Trophoblast cell (in vitro differentiated cells and primary cell): Measurements from ENCODE around the gene ORMDL2.

Experiments
- DNase-seq, 2 donors: peaks; one replicate each; pipeline ENCODE4 v3.0.0-alpha.2; 2016
- H2AFZ ChIP-seq: 2 replicates; pipeline ENCODE4 v1.6.1; 2013; ENCODE audit warnings: low read length, moderate library complexity, mild to moderate bottlenecking; ENCODE audit not compliant: insufficient read depth, poor library complexity
- H2AK5ac ChIP-seq: 2 replicates; pipeline ENCODE4 v1.6.1; 2013; ENCODE audit warnings: mild to moderate bottlenecking, low read length
- H2BK120ac ChIP-seq: 2 replicates; pipeline ENCODE4 v1.6.1; 2013; ENCODE audit warnings: low read length, mild to moderate bottlenecking, moderate library complexity; ENCODE audit not compliant: insufficient read depth, poor library complexity
- H2BK12ac ChIP-seq: 2 replicates; pipeline ENCODE4 v1.6.1; 2013; ENCODE audit warnings: mild to moderate bottlenecking, low read length, moderate library complexity
- H2BK5ac ChIP-seq: 2 replicates; pipeline ENCODE4 v1.6.1; 2013; ENCODE audit warnings: low read length, low read depth, moderate library complexity, mild to moderate bottlenecking; ENCODE audit not compliant: poor library complexity
- H3K14ac ChIP-seq: 2 replicates; pipeline ENCODE4 v1.6.1; 2013; ENCODE audit warnings: mild to moderate bottlenecking, low read length
- H3K18ac ChIP-seq: 2 replicates; pipeline ENCODE4 v1.6.1; 2013; ENCODE audit warnings: mild to moderate bottlenecking, low read length
- H3K23ac ChIP-seq: 2 replicates; pipeline ENCODE4 v1.6.1; 2013; ENCODE audit warnings: low read length
- H3K27ac ChIP-seq: 2 replicates; pipeline ENCODE4 v1.5.1; 2013; ENCODE audit warnings: low read depth, mild to moderate bottlenecking, inconsistent platforms, low read length, moderate library complexity
- H3K27me3 ChIP-seq: 2 replicates; pipeline ENCODE4 v1.6.1; 2013; ENCODE audit warnings: inconsistent platforms, mild to moderate bottlenecking, low read length, moderate library complexity; ENCODE audit not compliant: insufficient read depth
- H3K36me3 ChIP-seq, 2 experiments: 1 replicate in 1 of 2; 2 replicates in 1 of 2; pipeline ENCODE4 v1.6.1; 2013; ENCODE audit warnings: low read length in 2 of 2, mild to moderate bottlenecking in 2 of 2, moderate library complexity in 1 of 2; ENCODE audit not compliant: insufficient read depth in 2 of 2, control insufficient read depth in 1 of 2
- H3K4ac ChIP-seq: 2 replicates; pipeline ENCODE4 v1.6.1; 2013; ENCODE audit warnings: low read depth, mild to moderate bottlenecking, low read length, moderate library complexity
- H3K4me1 ChIP-seq, 2 experiments: 1 replicate in 1 of 2; 2 replicates in 1 of 2; pipeline ENCODE4 v1.6.1; 2013; ENCODE audit warnings: low read length in 2 of 2, mild to moderate bottlenecking in 2 of 2, moderate library complexity in 1 of 2; ENCODE audit not compliant: insufficient read depth in 2 of 2, control insufficient read depth in 1 of 2
- H3K4me2 ChIP-seq: 2 replicates; pipeline ENCODE4 v1.6.1; 2013; ENCODE audit warnings: inconsistent platforms, mild to moderate bottlenecking, low read length, moderate library complexity
- H3K4me3 ChIP-seq: 2 replicates; pipeline ENCODE4 v1.5.1; 2013; ENCODE audit warnings: mild to moderate bottlenecking, low read depth, low read length, inconsistent platforms
- H3K79me1 ChIP-seq: one replicate; pipeline ENCODE4 v1.6.1; 2013; ENCODE audit warnings: low read length
- H3K79me2 ChIP-seq: 2 replicates; pipeline ENCODE4 v1.6.1; 2013; ENCODE audit warnings: low read length, mild to moderate bottlenecking; ENCODE audit not compliant: control insufficient read depth, insufficient read depth, poor library complexity
- H3K9ac ChIP-seq: 2 replicates; pipeline ENCODE4 v1.6.1; 2013; ENCODE audit warnings: mild to moderate bottlenecking, low read length
- H3K9me3 ChIP-seq: 2 replicates; pipeline ENCODE4 v1.6.1; 2013; ENCODE audit warnings: low read depth, mild to moderate bottlenecking, control low read depth, inconsistent platforms, low read length; ENCODE audit not compliant: insufficient read depth
- H4K12ac ChIP-seq: 2 replicates; pipeline ENCODE4 v1.6.1; 2013; ENCODE audit warnings: low read depth, mild to moderate bottlenecking, low read length, moderate library complexity
- H4K8ac ChIP-seq: 2 replicates; pipeline ENCODE4 v1.6.1; 2013; ENCODE audit warnings: low read depth, mild to moderate bottlenecking, low read length, moderate library complexity
- H4K91ac ChIP-seq: one replicate; pipeline ENCODE4 v1.6.1; 2013; ENCODE audit warnings: low read depth, mild to moderate bottlenecking, low read length, moderate library complexity
- WGBS: extraction: QIAGEN DNeasy Blood & Tissue Kit; methylation state at CpG from one replicate; pipeline ENCODE4 v1.1.7; 2013; ENCODE audit warnings: missing lambda C conversion rate; ENCODE audit not compliant: insufficient read length, insufficient coverage; ENCODE audit errors: extremely low coverage; 5-methylcytosine and 5-hydroxymethylcytosine counted together

The ORMDL2 gene

DNA sequence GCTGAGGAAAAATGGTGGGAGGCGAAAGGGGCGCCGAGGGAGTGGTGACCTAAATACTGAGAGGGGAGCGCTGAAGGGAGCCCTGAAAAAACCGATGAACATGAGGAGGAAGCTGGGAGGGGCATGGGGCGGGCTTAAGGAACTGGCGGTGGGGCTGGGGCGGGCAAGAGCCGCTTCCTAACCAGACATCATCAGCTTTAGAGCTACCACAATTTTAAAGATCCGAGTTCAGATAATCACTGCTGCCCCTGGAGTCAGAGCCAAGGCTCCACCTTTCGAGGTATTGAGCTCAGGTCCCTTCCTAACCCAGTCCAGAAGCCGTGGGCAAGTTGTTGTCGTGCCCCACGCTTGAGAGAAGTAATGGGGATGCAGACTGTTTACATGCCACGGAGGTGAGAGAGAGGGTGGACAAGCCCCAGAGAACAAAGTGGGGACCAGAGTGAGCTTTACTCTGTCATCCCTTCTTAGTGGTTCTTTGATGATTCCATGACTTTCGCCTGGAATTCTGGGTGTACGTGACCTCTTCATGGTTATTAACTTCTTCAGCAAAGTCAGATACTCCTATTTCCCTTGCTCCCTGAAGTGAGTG is 393 bp downstream of the ORMDL2 start:
- Histone ChIP-seq H3K4me2 (peak overlapping the region; percentile 91), H2AK5ac (no peak overlapping the region), H3K9me3 (no peaks in the 10 kb centered on the region), H3K27me3 (no peaks in the 10 kb centered on the region), H3K79me2 (peaks cover 21% of the 10 kb centered on the region), H3K9ac (peak overlapping the region; percentile 89), H3K4me3 (peak overlapping the region; percentile 84), H3K4me1 (peaks cover 2 to 4% of the 10 kb centered on the region in 2 experiments), H3K79me1 (peaks cover 6% of the 10 kb centered on the region), H2BK5ac (peak overlapping the region; percentile 47), H3K36me3 (peaks cover 23 to 39% of the 10 kb centered on the region in 2 experiments), H3K27ac (peak overlapping the region; percentile 58), H3K18ac (peak overlapping the region; percentile 31), H2BK12ac (no peak overlapping the region), H3K23ac (no peak overlapping the region), H2AFZ (peak overlapping the region; percentile 61), H4K12ac (peak overlapping the region; percentile 20), H3K4ac (peak overlapping the region; percentile 9), H3K14ac (peak overlapping the region; percentile 67), H4K91ac (peak overlapping the region; percentile 80), H2BK120ac (no peak overlapping the region), H4K8ac (peak overlapping the region; percentile 78)
- no CpG with 5 or more reads among the region's 17 CpGs for WGBS
- DNase-seq, result no peak

- H4K8ac ChIP-seq, result no peak overlapping the region
- H3K9me3 ChIP-seq, result no peaks in the 10 kb centered on the region
- peak overlapping the region; percentile 91 for H3K4me2 ChIP-seq
- peaks cover 6% of the 10 kb centered on the region for H3K79me1 ChIP-seq
- DNase-seq, result no peak
- no peak overlapping the region for H2AK5ac ChIP-seq
- H4K12ac ChIP-seq, result peak overlapping the region; percentile 46
- no peak overlapping the region for H2BK12ac ChIP-seq
- no peak overlapping the region for H2BK120ac ChIP-seq
- no peak overlapping the region for H3K9ac ChIP-seq
- H2BK5ac ChIP-seq, result no peak overlapping the region
- no peak overlapping the region for H4K91ac ChIP-seq
- H3K14ac ChIP-seq, result no peak overlapping the region
- no peak overlapping the region for H3K27ac ChIP-seq
- H3K18ac ChIP-seq, result no peak overlapping the region
- peaks cover 2 to 4% of the 10 kb centered on the region in 2 experiments for H3K4me1 ChIP-seq
- H3K27me3 ChIP-seq, result no peaks in the 10 kb centered on the region
- H3K4ac ChIP-seq, result peak overlapping the region; percentile 33
- H3K4me3 ChIP-seq, result no peak overlapping the region
- no peak overlapping the region for H3K23ac ChIP-seq
- H3K79me2 ChIP-seq, result peaks cover 21% of the 10 kb centered on the region
- WGBS, result no CpG with 5 or more reads among the region's 6 CpGs
- H2AFZ ChIP-seq, result no peak overlapping the region
- H3K36me3 ChIP-seq, result peaks cover 23 to 37% of the 10 kb centered on the region in 2 experiments
These were observed 1.0 kb downstream of the ORMDL2 start for GRCh38 chr12:55818886-55819285.

GRCh38 chr12:55820679-55821078 is 2.8 kb downstream of the ORMDL2 start:
- H3K79me2 ChIP-seq, result peaks cover 12% of the 10 kb centered on the region
- no peak overlapping the region for H3K4me3 ChIP-seq
- peak in 1 of 2 donors; percentile 49 for DNase-seq
- H3K27ac ChIP-seq, result no peak overlapping the region
- H4K8ac ChIP-seq, result no peak overlapping the region
- H3K4me1 ChIP-seq, result peaks cover 2 to 3% of the 10 kb centered on the region in 2 experiments
- H3K14ac ChIP-seq, result no peak overlapping the region
- no peak overlapping the region for H2AK5ac ChIP-seq
- no peak overlapping the region for H2BK12ac ChIP-seq
- H3K4ac ChIP-seq, result no peak overlapping the region
- no peak overlapping the region for H4K12ac ChIP-seq
- H3K79me1 ChIP-seq, result peaks cover 6% of the 10 kb centered on the region
- no peak overlapping the region for H2AFZ ChIP-seq
- no peak overlapping the region for H2BK120ac ChIP-seq
- H3K23ac ChIP-seq, result no peak overlapping the region
- no CpG with 5 or more reads among the region's 1 CpG for WGBS
- no peak overlapping the region for H4K91ac ChIP-seq
- no peak overlapping the region for H2BK5ac ChIP-seq
- no peak overlapping the region for H3K9ac ChIP-seq
- H3K27me3 ChIP-seq, result no peaks in the 10 kb centered on the region
- no peaks in the 10 kb centered on the region for H3K9me3 ChIP-seq
- H3K18ac ChIP-seq, result no peak overlapping the region
- peaks cover 17 to 30% of the 10 kb centered on the region in 2 experiments for H3K36me3 ChIP-seq
- H3K4me2 ChIP-seq, result no peak overlapping the region

DNA sequence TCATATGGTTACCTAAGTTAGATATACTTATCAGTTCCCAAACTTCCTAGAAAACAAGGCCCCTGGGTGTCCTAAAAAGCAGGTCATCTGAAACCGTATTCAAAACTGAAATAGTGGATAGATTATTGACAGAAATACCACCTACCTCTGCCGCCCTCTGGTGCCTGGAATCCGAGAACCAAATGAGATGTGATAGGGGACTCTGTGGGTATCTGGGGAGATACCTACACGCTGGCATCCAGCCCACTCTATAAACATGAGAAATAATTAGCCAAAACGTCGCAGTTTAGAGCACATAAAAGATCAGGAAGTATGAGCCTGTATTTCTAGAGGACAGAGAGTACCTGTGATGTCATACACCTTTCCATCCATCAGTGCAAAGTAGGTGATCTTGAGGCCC is 4.4 kb downstream of the ORMDL2 start:
- H3K4me3 ChIP-seq, result no peak overlapping the region
- no peak overlapping the region for H2BK5ac ChIP-seq
- no peak overlapping the region for H3K18ac ChIP-seq
- no peak overlapping the region for H2AFZ ChIP-seq
- no peak overlapping the region for H3K4ac ChIP-seq
- WGBS, result no CpG with 5 or more reads among the region's 6 CpGs
- H3K4me1 ChIP-seq, result peaks cover 2 to 5% of the 10 kb centered on the region in 2 experiments
- H3K27me3 ChIP-seq, result no peaks in the 10 kb centered on the region
- H3K9me3 ChIP-seq, result no peaks in the 10 kb centered on the region
- H3K23ac ChIP-seq, result no peak overlapping the region
- peaks cover 8% of the 10 kb centered on the region for H3K79me2 ChIP-seq
- H4K8ac ChIP-seq, result no peak overlapping the region
- no peak overlapping the region for H3K14ac ChIP-seq
- H3K9ac ChIP-seq, result no peak overlapping the region
- peaks cover 17 to 32% of the 10 kb centered on the region in 2 experiments for H3K36me3 ChIP-seq
- H4K12ac ChIP-seq, result no peak overlapping the region
- peak in 1 of 2 donors; percentile 62 for DNase-seq
- no peak overlapping the region for H3K4me2 ChIP-seq
- no peak overlapping the region for H3K27ac ChIP-seq
- H2BK12ac ChIP-seq, result no peak overlapping the region
- H2AK5ac ChIP-seq, result no peak overlapping the region
- peaks cover 4% of the 10 kb centered on the region for H3K79me1 ChIP-seq
- H4K91ac ChIP-seq, result no peak overlapping the region
- no peak overlapping the region for H2BK120ac ChIP-seq
